ENCODE data around the gene L2HGDH.

DNA sequence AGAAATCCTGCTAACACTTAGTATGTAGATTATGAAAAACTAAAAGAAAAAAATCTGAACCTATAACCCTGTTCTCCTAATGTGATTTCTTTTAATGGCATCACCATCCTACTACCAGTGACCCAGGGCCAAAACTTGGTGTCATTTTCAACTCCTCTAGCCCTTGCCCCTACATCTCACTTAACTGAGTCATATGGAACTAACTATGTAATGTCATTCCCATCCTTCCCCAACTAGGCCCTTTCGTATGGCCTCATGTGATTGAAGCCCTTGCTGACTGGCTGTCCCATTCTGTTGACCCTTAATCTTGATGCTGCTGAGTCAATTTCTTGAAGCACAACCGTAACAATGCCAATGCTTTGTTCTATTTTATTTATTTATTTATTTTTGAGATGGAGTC lies 7.7 kb upstream of the L2HGDH start:
- TF ChIP-seq, protein P1, sequence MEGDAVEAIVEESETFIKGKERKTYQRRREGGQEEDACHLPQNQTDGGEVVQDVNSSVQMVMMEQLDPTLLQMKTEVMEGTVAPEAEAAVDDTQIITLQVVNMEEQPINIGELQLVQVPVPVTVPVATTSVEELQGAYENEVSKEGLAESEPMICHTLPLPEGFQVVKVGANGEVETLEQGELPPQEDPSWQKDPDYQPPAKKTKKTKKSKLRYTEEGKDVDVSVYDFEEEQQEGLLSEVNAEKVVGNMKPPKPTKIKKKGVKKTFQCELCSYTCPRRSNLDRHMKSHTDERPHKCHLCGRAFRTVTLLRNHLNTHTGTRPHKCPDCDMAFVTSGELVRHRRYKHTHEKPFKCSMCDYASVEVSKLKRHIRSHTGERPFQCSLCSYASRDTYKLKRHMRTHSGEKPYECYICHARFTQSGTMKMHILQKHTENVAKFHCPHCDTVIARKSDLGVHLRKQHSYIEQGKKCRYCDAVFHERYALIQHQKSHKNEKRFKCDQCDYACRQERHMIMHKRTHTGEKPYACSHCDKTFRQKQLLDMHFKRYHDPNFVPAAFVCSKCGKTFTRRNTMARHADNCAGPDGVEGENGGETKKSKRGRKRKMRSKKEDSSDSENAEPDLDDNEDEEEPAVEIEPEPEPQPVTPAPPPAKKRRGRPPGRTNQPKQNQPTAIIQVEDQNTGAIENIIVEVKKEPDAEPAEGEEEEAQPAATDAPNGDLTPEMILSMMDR (IDR thresholded peaks at IDR 0.05; ENCODE audit: borderline replicate concordance, extremely low read depth, low read length, poor library complexity, severe bottlenecking), result no peak
- no peak for TF ChIP-seq EZH2 (IDR thresholded peaks at IDR 0.05; ENCODE audit: borderline replicate concordance, low read depth, low read length, severe bottlenecking)

Data from DND-41 (cell line).